Neutrophil (primary cell): ENCODE results near the gene SLC39A11.

Source experiments
- H3K27ac ChIP-seq: fragments of 200-600 bp; sonication (generic); 2 replicates; pipeline ENCODE4 v1.5.1; 2016; ENCODE audit warnings: mild to moderate bottlenecking, moderate library complexity
- H3K27me3 ChIP-seq: fragments of 200-600 bp; sonication (generic); 2 replicates; pipeline ENCODE4 v1.6.0; 2016; ENCODE audit warnings: mild to moderate bottlenecking
- H3K36me3 ChIP-seq: fragments of 200-600 bp; sonication (generic); 2 replicates; pipeline ENCODE4 v1.5.1; 2017
- H3K4me1 ChIP-seq, 2 experiments: fragments of 200-600 bp in 1 of 2; sonication (generic) in 1 of 2; 1 replicate in 1 of 2; 2 replicates in 1 of 2; pipeline versions ENCODE4 v1.5.1 to v1.6.1; 2013 to 2016; ENCODE audit warnings: low read depth in 1 of 2, low read length in 1 of 2, mild to moderate bottlenecking in 1 of 2, moderate library complexity in 1 of 2; ENCODE audit not compliant: control insufficient read depth in 1 of 2, insufficient read depth in 1 of 2
- H3K4me3 ChIP-seq, 2 experiments: fragments of 200-600 bp in 1 of 2; sonication (generic) in 1 of 2; 1 replicate in 1 of 2; 2 replicates in 1 of 2; pipeline ENCODE4 v1.5.1; 2013 to 2016; ENCODE audit warnings: low read depth in 1 of 2, low read length in 1 of 2, mild to moderate bottlenecking in 1 of 2, moderate library complexity in 1 of 2
- H3K9me3 ChIP-seq: fragments of 200-600 bp; sonication (generic); 2 replicates; pipeline ENCODE4 v1.5.1; 2016
- TF ChIP-seq, protein P1 (sequence below): fragments of 200-600 bp; sonication (generic); IDR thresholded peaks from 2 replicates; pipeline ENCODE4 v1.5.1; 2016; ENCODE audit warnings: antibody characterized with exemption

SLC39A11 gene

DNA sequence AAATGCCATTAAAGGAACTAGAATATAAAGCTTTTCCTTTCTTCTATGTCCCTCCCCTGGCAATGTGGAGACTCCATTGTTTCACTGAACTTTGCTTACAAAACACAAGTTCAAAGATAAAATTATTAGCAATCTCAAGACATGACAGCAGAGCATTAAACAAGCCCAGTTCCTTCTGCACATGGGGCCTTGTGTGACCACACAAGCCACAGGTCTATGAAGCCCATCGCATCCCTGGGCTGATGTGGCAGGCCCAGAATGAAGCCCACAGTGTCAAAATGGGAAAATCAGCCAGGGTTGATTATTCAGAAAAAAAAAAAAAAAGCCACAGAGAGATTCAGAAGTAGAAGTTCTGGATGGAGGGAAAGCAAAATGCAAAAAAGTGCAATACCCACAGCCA lies 12.9 kb upstream of the SLC39A11 start:
- no peaks in the 10 kb centered on the region for H3K9me3 ChIP-seq
- TF ChIP-seq, protein P1, sequence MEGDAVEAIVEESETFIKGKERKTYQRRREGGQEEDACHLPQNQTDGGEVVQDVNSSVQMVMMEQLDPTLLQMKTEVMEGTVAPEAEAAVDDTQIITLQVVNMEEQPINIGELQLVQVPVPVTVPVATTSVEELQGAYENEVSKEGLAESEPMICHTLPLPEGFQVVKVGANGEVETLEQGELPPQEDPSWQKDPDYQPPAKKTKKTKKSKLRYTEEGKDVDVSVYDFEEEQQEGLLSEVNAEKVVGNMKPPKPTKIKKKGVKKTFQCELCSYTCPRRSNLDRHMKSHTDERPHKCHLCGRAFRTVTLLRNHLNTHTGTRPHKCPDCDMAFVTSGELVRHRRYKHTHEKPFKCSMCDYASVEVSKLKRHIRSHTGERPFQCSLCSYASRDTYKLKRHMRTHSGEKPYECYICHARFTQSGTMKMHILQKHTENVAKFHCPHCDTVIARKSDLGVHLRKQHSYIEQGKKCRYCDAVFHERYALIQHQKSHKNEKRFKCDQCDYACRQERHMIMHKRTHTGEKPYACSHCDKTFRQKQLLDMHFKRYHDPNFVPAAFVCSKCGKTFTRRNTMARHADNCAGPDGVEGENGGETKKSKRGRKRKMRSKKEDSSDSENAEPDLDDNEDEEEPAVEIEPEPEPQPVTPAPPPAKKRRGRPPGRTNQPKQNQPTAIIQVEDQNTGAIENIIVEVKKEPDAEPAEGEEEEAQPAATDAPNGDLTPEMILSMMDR, result no peak
- no peaks in the 10 kb centered on the region for H3K27me3 ChIP-seq
- H3K27ac ChIP-seq, result no peak overlapping the region
- H3K4me1 ChIP-seq, result peaks cover 19 to 30% of the 10 kb centered on the region in 2 experiments
- H3K36me3 ChIP-seq, result no peaks in the 10 kb centered on the region
- H3K4me3 ChIP-seq, result no peak overlapping the region

DNA sequence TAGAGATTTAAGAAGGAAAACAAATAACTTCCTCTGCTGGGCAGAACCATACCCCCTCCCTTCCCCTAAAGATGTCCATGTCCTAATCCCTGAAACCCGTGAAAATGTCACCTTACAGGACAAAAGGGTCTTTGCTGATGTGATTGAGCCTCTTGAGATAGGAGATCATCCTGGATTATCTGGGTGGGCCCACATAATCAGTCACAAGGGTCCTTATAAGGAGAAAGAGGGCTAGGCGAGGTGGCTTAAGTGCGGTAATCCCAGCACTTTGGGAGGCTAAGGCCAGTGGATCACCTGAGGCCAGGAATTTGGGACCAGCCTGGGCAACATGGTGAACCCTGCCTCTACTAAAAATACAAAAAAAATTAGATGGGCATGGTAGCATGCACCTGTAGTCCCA lies 12.0 kb upstream of the SLC39A11 start:
- no peaks in the 10 kb centered on the region for H3K9me3 ChIP-seq
- no peak overlapping the region for H3K4me3 ChIP-seq
- TF ChIP-seq, protein P1, result no peak
- no peak overlapping the region for H3K27ac ChIP-seq
- no peaks in the 10 kb centered on the region for H3K27me3 ChIP-seq
- no peaks in the 10 kb centered on the region for H3K36me3 ChIP-seq
- H3K4me1 ChIP-seq, result peaks cover 21 to 32% of the 10 kb centered on the region in 2 experiments

DNA sequence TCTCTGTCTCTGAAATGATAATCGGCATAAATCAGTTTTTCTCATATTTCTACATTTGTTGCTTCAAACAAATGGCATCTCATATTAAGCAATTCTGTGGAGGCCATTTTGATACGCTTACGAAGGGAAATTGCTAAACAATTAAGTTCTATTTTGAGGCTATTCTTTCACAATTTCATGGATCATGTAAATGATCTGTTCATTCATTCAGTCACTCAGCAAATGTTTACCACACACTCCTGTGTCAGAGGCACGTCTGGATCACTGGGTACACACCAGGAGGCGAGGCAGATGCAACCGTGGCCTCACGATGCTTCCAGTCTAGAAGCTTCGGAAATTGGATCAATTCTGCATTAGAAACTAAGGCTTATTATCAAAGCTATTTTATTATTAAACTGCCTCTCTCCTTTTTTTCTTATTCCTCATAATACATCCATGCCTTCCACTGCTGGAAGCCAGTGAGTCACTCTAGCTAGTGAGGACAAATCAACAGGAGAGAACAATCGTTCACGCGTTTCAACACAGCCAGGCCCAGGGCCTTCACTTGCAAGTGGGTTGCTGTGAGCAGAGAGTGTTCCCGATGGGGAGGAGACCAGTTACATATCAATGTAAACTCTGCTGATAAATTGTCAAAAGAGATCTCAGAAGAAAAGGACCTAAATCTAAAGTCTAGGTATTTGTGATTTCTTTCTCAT lies 11.3 kb upstream of the SLC39A11 start:
- Histone ChIP-seq H3K27me3 (no peaks in the 10 kb centered on the region), H3K4me3 (no peak overlapping the region), H3K9me3 (no peaks in the 10 kb centered on the region), H3K27ac (peak overlapping the region; percentile 1), H3K36me3 (no peaks in the 10 kb centered on the region), H3K4me1 (peaks cover 24 to 36% of the 10 kb centered on the region in 2 experiments)
- TF ChIP-seq, protein P1, result no peak

DNA sequence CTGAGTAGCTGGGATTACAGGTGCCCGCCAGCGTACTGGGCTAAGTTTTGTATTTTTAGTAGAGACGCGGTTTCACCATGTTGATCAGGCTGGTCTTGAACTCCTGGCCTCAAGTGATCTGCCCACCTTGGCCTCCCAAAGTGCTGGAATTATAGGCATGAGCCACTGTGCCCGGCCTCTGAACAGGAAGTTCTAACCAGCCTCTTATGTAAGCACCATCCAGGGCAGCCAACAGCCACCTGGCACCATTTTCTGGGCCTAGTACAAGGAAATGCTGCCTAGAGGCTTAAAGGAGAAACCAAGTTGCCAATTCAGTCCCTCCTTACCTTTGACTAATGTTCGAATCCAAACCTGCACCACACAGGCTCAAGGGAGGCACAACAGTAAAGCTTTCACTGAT lies 8.5 kb upstream of the SLC39A11 start:
- peak overlapping the region; percentile 46 for H3K27ac ChIP-seq
- H3K4me3 ChIP-seq, result no peak overlapping the region
- no peaks in the 10 kb centered on the region for H3K27me3 ChIP-seq
- H3K36me3 ChIP-seq, result no peaks in the 10 kb centered on the region
- peaks cover 51 to 62% of the 10 kb centered on the region in 2 experiments for H3K4me1 ChIP-seq
- no peaks in the 10 kb centered on the region for H3K9me3 ChIP-seq
- TF ChIP-seq, protein P1, result no peak

DNA sequence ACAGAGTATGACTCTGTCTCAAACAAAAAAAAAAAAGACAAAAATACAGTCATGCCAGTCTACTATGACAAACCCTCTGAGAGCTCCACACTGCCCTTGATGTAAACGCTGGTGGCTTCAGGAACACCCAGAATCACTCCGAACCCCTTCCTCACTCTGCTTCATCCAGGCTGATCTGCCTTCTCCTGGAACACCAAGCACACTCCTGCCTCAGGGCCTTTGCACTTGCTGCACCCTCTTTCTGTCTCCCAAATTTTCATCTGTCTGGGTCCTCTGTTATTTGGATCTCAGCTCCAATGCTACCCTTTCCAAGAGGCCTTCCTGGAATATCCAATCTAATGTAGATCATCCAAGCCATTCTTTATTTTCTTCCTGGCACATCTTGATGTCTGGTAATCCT lies 7.9 kb upstream of the SLC39A11 start:
- Histone ChIP-seq H3K27me3 (no peaks in the 10 kb centered on the region), H3K36me3 (no peaks in the 10 kb centered on the region), H3K4me3 (no peak overlapping the region), H3K27ac (no peak overlapping the region), H3K9me3 (no peaks in the 10 kb centered on the region), H3K4me1 (peaks cover 57 to 69% of the 10 kb centered on the region in 2 experiments)
- TF ChIP-seq, protein P1, result no peak
